ENCODE data around the gene B3GALNT2.
"Not testable (repeated sequence)": the region's sequence is repeated elsewhere in the genome, so short reads cannot be mapped to it uniquely, and the experiment has no call there.

The B3GALNT2 gene

DNA sequence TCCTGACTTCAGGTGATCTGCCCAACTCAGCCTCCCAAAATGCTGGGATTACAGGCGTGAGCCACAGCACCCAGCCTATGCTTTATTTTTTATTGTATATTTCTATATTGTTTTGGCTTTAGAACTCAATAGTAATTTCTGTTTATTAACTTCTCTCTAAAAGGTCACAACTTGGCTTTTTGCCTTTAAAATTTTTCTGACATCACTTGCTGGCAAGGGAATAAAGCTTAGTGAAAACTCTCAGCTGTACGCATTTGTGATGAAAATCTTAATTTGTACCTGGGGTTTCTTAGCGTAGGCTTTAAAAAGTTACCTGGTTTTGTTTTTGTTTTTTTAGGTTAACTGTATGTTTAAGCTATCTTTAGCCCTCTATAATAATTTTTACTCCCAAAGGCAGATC lies 36.2 kb downstream of the B3GALNT2 start:
- no peak overlapping the region for H3K4me3 ChIP-seq (replicated peaks; ENCODE audit: low read depth, low read length)
- TF ChIP-seq, protein P1, sequence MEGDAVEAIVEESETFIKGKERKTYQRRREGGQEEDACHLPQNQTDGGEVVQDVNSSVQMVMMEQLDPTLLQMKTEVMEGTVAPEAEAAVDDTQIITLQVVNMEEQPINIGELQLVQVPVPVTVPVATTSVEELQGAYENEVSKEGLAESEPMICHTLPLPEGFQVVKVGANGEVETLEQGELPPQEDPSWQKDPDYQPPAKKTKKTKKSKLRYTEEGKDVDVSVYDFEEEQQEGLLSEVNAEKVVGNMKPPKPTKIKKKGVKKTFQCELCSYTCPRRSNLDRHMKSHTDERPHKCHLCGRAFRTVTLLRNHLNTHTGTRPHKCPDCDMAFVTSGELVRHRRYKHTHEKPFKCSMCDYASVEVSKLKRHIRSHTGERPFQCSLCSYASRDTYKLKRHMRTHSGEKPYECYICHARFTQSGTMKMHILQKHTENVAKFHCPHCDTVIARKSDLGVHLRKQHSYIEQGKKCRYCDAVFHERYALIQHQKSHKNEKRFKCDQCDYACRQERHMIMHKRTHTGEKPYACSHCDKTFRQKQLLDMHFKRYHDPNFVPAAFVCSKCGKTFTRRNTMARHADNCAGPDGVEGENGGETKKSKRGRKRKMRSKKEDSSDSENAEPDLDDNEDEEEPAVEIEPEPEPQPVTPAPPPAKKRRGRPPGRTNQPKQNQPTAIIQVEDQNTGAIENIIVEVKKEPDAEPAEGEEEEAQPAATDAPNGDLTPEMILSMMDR (IDR thresholded peaks at IDR 0.05; ENCODE audit: low read depth, low read length, missing control alignments): no peak
- no peak for DNase-seq (ENCODE audit: extremely low read depth, low read depth)

DNA sequence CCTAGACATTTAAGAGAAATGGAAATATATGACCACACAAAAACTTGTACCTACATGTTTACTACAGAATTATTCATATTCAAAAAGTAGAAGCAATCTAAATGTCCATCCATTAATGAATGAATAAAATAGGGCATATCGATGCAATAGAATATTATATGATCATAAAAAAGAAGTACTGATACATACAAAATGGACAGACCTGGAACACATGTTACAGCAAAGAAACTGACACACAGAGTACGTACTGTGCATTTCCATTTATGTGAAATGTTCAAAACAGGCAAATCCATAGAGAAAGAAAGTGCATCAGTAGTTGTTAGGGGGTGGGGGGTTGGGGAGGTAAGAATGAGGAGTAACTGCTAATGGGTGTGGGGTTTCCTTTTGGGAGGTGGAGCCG lies 39.2 kb downstream of the B3GALNT2 start:
- TF ChIP-seq, protein P1 (IDR thresholded peaks at IDR 0.05; ENCODE audit: low read depth, low read length, missing control alignments): no peak
- H3K4me3 ChIP-seq (replicated peaks; ENCODE audit: low read depth, low read length): no peak overlapping the region
- no peak for DNase-seq (ENCODE audit: extremely low read depth, low read depth)

DNA sequence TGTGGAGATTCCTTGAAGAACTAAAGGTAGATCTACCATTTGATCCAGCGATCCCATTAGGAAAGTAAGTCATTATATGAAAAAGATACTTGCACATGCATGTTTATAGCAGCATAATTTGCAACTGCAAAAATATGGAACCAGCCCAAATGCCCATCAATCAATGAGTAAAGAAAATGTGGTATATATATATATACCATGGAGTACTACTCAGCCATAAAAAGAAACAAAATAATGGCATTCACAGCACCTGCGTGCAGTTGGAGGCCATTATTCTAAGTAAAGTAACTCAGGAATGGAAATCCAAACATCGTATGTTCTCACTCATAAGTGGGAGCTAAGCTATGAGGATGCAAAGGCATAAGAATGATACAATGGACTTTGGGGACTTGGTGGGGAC lies 41.4 kb downstream of the B3GALNT2 start:
- not testable (repeated sequence) for H3K4me3 ChIP-seq (replicated peaks; ENCODE audit: low read depth, low read length); DNase-seq (ENCODE audit: extremely low read depth, low read depth)

DNA sequence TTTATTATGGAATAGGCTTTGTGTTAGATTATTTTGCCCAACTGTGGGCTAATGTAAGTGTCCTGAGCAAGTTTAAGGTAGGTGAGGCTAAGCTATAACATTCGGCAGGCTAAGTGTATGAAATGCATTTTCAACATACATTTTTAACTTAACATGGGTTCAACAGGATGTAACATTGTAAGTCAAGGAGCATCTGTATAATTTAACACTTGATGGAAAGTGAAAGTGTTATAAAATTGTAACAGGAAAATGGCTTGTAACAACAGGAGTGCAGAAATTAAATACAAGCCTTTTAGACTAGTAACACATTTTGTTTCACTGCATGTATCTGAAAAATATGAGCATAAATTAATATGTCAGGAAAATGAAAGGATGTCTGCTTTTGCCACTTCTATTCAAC lies 42.3 kb downstream of the B3GALNT2 start:
- no peak for DNase-seq (ENCODE audit: extremely low read depth, low read depth)
- TF ChIP-seq, protein P1 (IDR thresholded peaks at IDR 0.05; ENCODE audit: low read depth, low read length, missing control alignments): no peak
- no peak overlapping the region for H3K4me3 ChIP-seq (replicated peaks; ENCODE audit: low read depth, low read length)

DNA sequence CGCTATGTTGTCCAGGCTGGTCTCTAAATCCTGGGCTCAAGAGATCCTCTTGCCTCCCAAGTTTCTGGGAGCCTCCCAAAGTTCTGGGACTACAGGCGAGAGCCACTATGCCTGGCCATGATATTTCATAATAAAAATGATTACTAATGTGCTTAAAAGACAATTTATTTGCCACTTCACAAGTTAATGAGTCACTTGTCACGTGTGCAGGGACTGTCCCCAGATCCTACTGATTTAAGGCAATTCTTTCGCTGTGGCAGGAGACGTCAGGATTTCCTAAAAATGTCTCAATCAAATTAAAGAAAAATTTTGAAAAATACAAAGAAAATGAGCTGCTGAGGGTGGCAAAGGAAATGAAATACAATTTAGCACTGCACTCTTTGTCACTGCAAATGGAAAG lies 43.5 kb downstream of the B3GALNT2 start:
- TF ChIP-seq, protein P1 (IDR thresholded peaks at IDR 0.05; ENCODE audit: low read depth, low read length, missing control alignments): no peak
- H3K4me3 ChIP-seq (replicated peaks; ENCODE audit: low read depth, low read length): no peak overlapping the region
- no peak for DNase-seq (ENCODE audit: extremely low read depth, low read depth)

DNA sequence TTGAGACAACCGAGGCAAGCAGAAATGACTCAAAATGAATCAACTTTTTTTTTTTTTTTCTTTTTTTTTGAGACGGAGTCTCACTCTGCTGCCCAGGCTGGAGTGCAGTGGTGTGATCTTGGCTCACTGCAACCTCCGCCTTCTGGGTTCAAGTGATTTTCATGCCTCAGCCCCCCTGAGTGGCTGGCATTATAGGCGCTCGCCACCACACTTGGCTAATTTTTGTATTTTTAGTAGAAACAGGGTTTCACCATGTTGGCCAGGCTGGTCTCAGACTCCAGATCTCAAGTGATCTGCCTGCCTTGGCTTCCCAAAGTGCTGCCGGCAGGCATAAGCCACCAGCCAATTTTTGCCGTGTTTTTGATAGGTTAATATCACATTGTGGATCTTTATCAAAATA lies 46.4 kb downstream of the B3GALNT2 start:
- not testable (repeated sequence) for H3K4me3 ChIP-seq (replicated peaks; ENCODE audit: low read depth, low read length); DNase-seq (ENCODE audit: extremely low read depth, low read depth)

DNA sequence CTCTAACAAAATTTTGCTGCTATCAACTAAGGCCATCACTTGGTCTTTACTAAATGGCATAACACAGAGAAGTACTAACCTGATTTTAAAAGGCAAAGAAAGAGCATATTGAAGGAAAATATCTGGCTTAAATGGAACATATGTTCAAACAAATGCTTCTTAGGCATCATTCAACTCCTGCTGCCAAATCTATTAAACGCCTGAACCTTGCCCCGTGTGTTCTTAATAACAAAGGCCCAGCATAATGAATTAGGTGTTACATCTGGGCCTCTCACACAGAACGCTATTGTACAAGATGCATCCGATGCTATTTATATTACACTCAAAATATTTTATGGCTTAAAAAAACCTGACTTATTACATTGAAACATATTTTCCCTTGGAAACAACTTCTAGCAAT lies 48.4 kb downstream of the B3GALNT2 start:
- no peak overlapping the region for H3K4me3 ChIP-seq (replicated peaks; ENCODE audit: low read depth, low read length)
- no peak for DNase-seq (ENCODE audit: extremely low read depth, low read depth)
- TF ChIP-seq, protein P1 (IDR thresholded peaks at IDR 0.05; ENCODE audit: low read depth, low read length, missing control alignments): no peak

DNA sequence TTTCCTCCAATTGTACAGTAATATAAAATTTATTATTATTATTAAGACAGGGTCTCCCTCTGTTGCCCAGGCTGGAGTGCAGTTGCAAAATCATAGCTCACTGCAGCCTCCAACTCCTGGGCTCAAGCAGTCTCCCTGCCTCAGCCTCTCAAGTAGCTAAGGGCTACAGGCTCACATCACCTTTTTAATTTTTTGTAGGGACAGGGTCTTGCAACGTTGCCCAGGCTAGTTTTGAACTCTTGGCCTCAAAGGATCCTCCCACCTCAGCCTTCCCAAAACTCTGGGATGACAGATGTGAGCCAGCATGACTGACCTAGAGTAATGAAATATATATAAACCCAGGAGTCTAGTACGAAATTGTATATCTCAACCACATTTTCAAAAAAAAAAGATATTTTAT lies 49.2 kb downstream of the B3GALNT2 start:
- H3K4me3 ChIP-seq (replicated peaks; ENCODE audit: low read depth, low read length): no peak overlapping the region
- DNase-seq (ENCODE audit: extremely low read depth, low read depth): no peak
- TF ChIP-seq, protein P1 (IDR thresholded peaks at IDR 0.05; ENCODE audit: low read depth, low read length, missing control alignments): no peak

Measured in HFF-Myc (cell line).